GM23248 (cell line): ENCODE measurements around the gene CST8.

Experiments used
- EZH2 ChIP-seq: fragments of 200-600 bp; sonication (generic); IDR thresholded peaks from 2 replicates; pipeline ENCODE4 v1.6.1; 2018; ENCODE audit warnings: antibody characterized with exemption, mild to moderate bottlenecking; ENCODE audit not compliant: insufficient read depth, poor library complexity, severe bottlenecking
- EZH2phosphoT487 ChIP-seq: fragments of 200-600 bp; sonication (generic); IDR thresholded peaks from 2 replicates; pipeline ENCODE4 v1.6.1; 2018; ENCODE audit warnings: antibody characterized with exemption, moderate library complexity, mild to moderate bottlenecking, low read depth; ENCODE audit not compliant: insufficient read depth

DNA sequence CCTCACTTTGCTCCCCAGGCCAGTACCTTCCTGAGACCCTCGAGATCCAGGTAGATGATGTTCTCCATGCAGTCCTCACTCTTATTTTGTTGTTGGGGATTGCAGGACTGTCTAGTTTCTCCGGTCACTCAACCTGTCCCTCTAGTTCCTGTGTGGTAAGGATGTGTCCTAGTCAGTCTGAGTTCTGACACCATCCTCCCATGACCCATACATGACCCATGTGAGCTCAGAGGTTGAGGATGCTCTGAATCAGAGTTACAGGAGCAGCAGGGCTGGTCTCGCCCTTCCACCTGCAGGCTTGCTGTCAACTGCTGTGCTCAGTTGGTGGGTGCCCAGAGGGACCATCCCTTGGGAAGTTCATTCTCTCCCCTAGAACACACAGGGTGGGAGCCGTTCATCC is 11.9 kb upstream of the CST8 start:
- TF ChIP-seq EZH2phosphoT487: no peak
- no peak for TF ChIP-seq EZH2
